ENCODE results near the gene BNIPL.

GRCh38 chr1:150997949-150998348 lies 38.4 kb upstream of the BNIPL start:
- no peak for TF ChIP-seq POLR2A (IDR thresholded peaks at IDR 0.05)
- TF ChIP-seq, protein P1, sequence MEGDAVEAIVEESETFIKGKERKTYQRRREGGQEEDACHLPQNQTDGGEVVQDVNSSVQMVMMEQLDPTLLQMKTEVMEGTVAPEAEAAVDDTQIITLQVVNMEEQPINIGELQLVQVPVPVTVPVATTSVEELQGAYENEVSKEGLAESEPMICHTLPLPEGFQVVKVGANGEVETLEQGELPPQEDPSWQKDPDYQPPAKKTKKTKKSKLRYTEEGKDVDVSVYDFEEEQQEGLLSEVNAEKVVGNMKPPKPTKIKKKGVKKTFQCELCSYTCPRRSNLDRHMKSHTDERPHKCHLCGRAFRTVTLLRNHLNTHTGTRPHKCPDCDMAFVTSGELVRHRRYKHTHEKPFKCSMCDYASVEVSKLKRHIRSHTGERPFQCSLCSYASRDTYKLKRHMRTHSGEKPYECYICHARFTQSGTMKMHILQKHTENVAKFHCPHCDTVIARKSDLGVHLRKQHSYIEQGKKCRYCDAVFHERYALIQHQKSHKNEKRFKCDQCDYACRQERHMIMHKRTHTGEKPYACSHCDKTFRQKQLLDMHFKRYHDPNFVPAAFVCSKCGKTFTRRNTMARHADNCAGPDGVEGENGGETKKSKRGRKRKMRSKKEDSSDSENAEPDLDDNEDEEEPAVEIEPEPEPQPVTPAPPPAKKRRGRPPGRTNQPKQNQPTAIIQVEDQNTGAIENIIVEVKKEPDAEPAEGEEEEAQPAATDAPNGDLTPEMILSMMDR (IDR thresholded peaks at IDR 0.05), result no peak
- TF ChIP-seq POLR2AphosphoS5 (IDR thresholded peaks at IDR 0.05), result no peak
